ENCODE measurements around the gene EXOSC7.

EXOSC7 gene

GRCh38 chr3:45060165-45060892 is 84.3 kb downstream of the EXOSC7 start:
- no peak for DNase-seq
